NCI-H774 (cell line): ENCODE measurements around the gene GNL1.
A peak's percentile ranks its signal among the peaks of the same experiment; 100 is the strongest.
"Not testable (repeated sequence)": the region's sequence is repeated elsewhere in the genome, so short reads cannot be mapped to it uniquely, and the experiment has no call there.

Source experiments
- DNase-seq: peaks from one replicate; lab custom pipeline; 2025; lab: John Stamatoyannopoulos, UW

GNL1 gene

GRCh38 chr6:30530014-30530413, 26.3 kb downstream of the GNL1 start:
- no peak for DNase-seq

GRCh38 chr6:30529349-30529875, 26.9 kb downstream of the GNL1 start:
- DNase-seq: not testable (repeated sequence)

GRCh38 chr6:30526444-30526843, 29.8 kb downstream of the GNL1 start:
- DNase-seq: not testable (repeated sequence)

GRCh38 chr6:30521952-30522351, 34.3 kb downstream of the GNL1 start:
- DNase-seq: not testable (repeated sequence)

DNA sequence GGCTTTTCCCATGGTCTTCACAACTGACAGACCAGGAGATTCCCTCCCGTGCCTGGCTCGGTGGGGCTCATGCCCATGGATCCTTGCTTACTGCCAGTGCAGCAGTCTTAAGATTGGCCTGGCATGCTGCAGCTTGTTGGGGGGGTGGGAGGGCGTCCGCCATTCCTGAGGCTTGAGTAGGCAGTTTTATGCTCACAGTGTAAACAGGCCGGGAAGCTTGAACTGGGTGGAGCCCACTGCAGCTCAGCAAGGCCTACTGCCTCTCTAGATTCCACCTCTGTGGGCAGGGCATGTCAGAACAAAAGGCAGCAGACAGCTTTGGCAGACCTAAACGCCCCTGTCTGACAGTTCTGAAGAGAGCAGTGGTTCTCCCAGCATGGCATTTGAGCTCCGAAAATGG, 35.2 kb downstream of the GNL1 start:
- DNase-seq: not testable (repeated sequence)

- no peak for DNase-seq
Observed at GRCh38 chr6:30520522-30520921, 35.8 kb downstream of the GNL1 start.

GRCh38 chr6:30518505-30519145, 37.7 kb downstream of the GNL1 start:
- not testable (repeated sequence) for DNase-seq

GRCh38 chr6:30517767-30518504, 38.4 kb downstream of the GNL1 start:
- not testable (repeated sequence) for DNase-seq

- DNase-seq: not testable (repeated sequence)
Observed at GRCh38 chr6:30516754-30517076, 39.6 kb downstream of the GNL1 start.

DNA sequence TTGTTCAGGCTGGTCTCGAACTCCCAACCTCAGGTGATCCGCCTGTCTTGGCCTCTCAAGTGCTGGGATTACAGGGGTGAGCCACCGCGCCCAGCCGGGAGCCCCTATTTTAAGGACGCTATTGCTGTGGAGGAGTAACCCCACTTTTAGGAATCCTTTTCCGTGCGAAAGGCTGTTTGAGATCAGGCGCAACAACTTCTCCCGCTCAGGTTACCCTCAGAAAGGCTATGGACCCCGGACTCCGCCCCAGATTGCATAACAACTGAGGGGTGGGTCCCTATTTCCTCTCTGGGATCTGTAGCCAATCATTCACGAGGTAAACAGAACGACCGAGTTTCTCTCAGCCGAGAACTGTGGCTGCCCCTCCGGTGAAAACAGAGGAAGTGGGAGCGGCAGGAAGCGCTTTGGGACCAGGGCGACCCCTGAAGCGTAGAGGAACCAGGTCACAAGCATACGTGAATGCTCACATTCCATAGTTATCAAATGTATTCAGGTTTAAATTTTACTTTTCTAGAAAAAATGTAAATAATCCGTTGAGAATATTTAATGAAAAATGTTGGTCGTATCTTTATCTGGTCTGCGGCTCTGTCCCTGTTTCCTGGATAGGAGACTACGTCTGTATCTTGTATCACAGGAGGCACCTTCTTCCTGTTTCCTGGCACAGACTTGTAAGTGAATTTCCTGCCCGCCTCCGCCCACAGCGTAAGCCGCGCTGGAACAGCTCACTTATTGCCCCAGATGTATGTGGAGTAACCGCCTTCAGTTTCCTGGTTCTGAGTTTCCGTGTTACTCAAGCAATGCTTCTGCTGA, 40.1 kb downstream of the GNL1 start:
- DNase-seq: peak; percentile 73

DNA sequence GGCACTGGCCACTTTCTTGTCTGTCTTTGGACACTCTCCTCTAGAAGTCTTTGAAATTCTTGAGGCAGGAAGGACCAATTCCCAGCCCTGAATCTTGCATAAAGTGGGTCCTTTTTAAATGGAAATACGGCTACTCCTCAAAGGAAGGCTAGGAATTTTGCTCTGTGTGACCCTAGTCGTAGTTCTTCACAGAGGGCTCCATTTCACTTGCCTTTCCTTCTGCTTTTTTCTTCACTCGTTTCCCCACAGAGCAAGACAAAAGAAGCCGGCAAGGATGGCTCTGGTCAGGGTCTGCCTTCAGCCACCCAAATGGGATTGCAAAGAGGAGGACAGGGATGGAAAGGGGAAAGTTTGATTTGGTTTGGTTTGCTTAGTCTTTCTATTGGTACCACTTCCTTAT, 41.2 kb downstream of the GNL1 start:
- DNase-seq: no peak

- DNase-seq: no peak
Observed at GRCh38 chr6:30513451-30513850, 42.8 kb downstream of the GNL1 start.

DNA sequence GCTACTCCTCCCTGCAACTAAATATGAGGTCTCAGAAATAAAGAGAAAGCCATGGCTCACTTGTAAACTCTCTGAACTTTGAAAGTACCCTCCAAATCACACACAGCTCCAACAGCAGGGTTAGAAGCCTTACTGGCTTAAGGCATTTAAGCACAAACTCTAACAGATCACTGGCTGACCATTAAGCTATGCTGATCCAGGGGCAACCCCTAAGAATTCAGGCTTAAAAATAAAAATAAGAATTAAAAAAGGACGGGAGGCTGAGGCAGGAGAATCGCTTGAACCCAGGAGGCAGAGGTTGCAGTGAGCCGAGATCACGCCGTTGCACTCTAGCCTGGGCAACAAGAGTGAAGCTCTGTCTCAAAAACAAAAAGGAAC, 45.1 kb downstream of the GNL1 start:
- DNase-seq: no peak

DNA sequence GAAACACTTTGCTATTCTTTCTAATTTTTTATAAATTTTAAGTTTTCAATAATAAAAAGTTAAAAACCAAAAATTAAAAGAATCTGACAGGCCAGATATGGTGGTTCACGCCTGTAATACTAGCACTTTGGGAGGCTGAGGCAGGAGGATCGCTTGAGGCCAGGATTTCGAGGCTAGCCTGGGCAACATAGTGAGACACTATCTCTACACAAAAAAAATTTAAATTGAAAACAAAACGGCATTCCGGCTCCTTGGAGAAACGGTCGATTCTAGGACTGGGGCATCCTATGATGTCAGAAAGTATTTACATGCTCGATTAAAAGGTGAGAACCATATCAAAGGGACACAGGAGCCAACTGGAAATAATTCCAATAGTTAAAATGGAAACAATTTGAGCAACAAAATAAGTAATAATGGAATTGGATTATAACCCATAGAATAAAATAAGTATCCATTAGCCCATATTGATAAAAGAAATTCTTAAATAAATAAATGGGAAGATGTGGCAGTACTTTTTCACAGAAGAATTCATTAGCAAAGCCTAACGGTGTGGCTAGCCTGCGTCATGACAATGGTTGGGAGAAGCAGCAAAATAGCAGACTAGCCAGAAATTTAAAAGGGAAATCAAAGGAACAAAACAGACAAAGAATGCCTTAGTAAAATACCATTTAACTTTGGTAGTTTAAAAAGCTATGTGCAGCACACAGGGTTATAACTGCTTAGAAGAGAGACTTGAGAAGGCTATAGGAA, 45.7 kb downstream of the GNL1 start:
- no peak for DNase-seq

DNA sequence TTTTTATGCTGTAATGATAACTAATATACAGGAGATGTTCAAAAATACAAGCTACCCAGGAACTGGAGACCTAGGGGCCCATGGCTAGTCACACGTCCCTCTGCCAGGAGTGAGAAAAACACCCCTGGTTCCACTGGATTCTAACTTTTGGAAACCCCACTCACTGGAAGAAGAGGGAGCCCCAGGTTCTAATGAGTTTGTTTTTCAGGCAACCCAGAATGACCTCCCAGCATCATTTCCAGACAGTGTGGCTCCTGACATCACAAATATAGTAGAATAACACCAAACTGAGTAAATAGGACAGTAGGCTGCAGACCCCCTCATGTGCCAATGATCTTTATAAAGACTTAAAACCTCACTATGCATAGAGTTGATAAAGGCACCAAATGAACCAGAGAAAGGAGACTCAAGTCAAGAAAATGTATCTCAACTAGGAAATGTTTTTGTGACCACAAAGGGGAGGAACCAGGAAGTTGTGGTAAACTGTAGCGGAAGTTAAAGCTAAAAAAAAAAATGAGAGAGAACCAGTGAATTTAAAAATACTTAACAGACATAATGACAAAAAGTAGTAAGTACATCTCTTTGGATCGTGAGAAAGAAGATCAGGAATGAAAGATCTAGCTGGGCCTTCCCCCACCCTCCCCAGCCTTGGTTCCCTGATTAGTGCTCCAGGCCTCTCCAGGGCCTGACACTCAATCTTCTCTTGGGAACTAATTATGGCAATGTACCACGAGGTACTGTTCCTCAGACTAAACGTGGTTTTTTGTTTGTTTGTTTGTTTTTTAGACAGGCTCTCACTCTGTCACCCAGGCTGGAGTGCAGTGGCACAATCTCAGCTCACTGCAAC, 47.2 kb downstream of the GNL1 start:
- DNase-seq: no peak

- no peak for DNase-seq
Observed at GRCh38 chr6:30507849-30508827, 48.2 kb downstream of the GNL1 start.

DNA sequence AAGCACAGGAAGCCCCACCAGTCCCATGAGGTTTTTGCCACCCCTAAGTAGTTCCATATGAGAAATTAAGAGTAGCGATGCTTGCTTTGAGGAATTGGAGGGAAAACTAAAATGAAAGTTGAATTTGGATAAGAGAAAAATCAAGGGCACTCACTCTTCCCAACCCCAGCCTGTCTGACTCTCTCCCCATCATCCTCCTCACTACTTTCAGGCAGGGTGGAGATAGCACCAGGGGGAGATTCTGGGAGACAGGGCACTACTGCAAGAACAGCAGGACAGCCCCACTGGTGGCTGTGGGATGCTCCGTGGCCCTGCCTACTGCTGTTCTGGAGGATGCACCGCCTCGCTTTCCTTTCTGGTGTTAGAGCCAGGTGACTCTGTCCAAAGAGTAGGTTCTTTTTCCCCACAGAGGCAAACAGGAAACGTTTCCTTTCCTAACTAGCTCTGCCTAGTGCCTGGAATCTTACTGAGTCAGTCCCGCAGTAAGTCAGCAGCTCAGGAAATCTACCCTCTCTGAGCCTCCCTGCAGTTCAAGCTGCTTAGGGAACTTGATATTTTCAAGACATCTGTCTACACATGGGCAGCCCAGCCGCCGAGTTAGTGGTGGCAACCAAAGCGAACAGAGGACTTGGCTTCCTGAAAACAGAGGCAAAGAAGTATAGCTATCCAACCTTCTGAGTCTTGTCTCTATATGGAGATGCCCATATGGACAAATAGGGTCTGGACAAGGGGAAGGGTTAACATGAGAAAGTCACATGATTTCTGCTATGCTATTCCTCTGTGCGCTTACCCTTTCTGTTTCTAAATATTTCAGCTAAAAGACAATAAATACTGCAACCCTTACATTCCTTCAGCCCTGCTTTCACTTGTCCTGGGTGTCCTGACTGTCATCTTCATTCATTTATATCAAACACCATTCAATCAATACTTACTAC, 55.6 kb downstream of the GNL1 start:
- no peak for DNase-seq

DNA sequence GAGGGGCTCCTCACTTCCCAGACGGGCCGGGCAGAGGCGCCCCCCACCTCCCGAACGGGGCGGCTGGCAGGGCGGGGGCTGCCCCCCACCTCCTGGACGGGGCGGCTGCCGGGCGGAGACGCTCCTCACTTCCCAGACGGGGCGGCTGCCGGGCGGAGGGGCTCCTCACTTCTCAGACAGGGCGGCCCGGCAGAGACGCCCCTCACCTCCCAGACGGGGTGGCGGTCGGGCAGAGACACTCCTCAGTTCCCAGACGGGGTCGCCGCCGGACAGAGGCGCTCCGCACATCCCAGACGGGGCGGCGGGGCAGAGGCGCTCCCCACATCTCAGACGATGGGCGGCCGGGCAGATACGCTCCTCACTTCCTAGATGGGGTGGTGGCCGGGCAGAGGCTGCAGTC, 57.6 kb downstream of the GNL1 start:
- DNase-seq: not testable (repeated sequence)

DNA sequence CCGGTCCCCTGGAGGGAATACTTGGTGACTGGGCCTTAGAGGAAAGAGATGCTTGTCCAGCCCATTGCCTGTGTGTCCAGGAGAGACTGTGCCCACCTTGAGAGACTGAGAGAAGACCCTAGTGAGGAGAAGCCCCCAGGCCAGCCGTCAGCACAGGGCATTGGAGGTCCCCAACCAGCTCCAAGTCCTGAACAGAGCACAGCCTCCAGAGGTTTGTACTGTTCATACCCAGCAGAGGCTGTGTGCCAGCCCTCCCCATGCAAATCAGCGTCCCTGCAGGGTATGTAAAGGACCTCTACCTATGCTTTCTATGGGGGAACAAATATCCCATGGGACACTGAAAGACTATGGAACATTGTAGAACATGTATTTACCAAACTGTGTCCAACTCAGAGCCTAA, 58.6 kb downstream of the GNL1 start:
- no peak for DNase-seq
